H9 (cell line): ENCODE results near the gene ZC3HAV1L. TPM values are rescaled to one million over a fixed set of nuclear protein-coding genes. Genes with fewer than 3 reads are reported as not detected.

Experiments
- DNase-seq: peaks from one replicate; pipeline ENCODE4 v3.0.0-alpha.2; 2017
- H2AFZ ChIP-seq: one replicate; pipeline ENCODE4 v1.6.1; 2013; ENCODE audit warnings: mild to moderate bottlenecking, low read length, control low read depth, moderate library complexity
- H2AK5ac ChIP-seq: 2 replicates; pipeline ENCODE4 v1.6.1; 2013; ENCODE audit warnings: low read length, control low read depth, mixed read lengths; ENCODE audit not compliant: insufficient read length
- H2BK120ac ChIP-seq: one replicate; pipeline ENCODE4 v1.6.1; 2013; ENCODE audit warnings: low read depth, mild to moderate bottlenecking, low read length, control low read depth, inconsistent platforms; ENCODE audit not compliant: poor library complexity, severe bottlenecking
- H2BK12ac ChIP-seq: 2 replicates; pipeline ENCODE4 v1.6.1; 2013; ENCODE audit warnings: low read length, control low read depth, mixed read lengths, low read depth; ENCODE audit not compliant: insufficient read length
- H2BK15ac ChIP-seq: 2 replicates; pipeline ENCODE4 v1.6.1; 2013; ENCODE audit warnings: low read depth, low read length, control low read depth
- H2BK20ac ChIP-seq: one replicate; pipeline ENCODE4 v1.6.1; 2013; ENCODE audit warnings: low read depth, mild to moderate bottlenecking, low read length, control low read depth, inconsistent platforms; ENCODE audit not compliant: poor library complexity, severe bottlenecking
- H2BK5ac ChIP-seq: 2 replicates; pipeline ENCODE4 v1.6.1; 2013; ENCODE audit warnings: low read length, control low read depth, mixed read lengths; ENCODE audit not compliant: insufficient read length
- H3K14ac ChIP-seq: 2 replicates; pipeline ENCODE4 v1.6.1; 2013; ENCODE audit warnings: low read length, control low read depth; ENCODE audit not compliant: insufficient read depth
- H3K18ac ChIP-seq: 2 replicates; pipeline ENCODE4 v1.6.1; 2013; ENCODE audit warnings: low read depth, mild to moderate bottlenecking, mixed read lengths, low read length, control low read depth; ENCODE audit not compliant: insufficient read length
- H3K23ac ChIP-seq: 2 replicates; pipeline ENCODE4 v1.6.1; 2013; ENCODE audit warnings: low read length, control low read depth, mixed read lengths, low read depth; ENCODE audit not compliant: insufficient read length
- H3K23me2 ChIP-seq: 2 replicates; pipeline ENCODE4 v1.6.1; 2013; ENCODE audit warnings: low read depth, mild to moderate bottlenecking, mixed read lengths, low read length, control low read depth; ENCODE audit not compliant: insufficient read length, poor library complexity, severe bottlenecking
- H3K27ac ChIP-seq: 2 replicates; pipeline ENCODE4 v1.5.1; 2013; ENCODE audit warnings: low read length, control low read depth, mixed read lengths, low read depth; ENCODE audit not compliant: insufficient read length
- H3K27me3 ChIP-seq: 2 replicates; pipeline ENCODE4 v1.6.1; 2013; ENCODE audit warnings: low read length, control low read depth, inconsistent platforms; ENCODE audit not compliant: insufficient read depth
- H3K4ac ChIP-seq: 2 replicates; pipeline ENCODE4 v1.6.1; 2013; ENCODE audit warnings: low read depth, mild to moderate bottlenecking, control low read depth, inconsistent platforms, low read length, moderate library complexity
- H3K4me1 ChIP-seq: 2 replicates; pipeline ENCODE4 v1.6.1; 2013; ENCODE audit warnings: low read length, control low read depth, inconsistent platforms; ENCODE audit not compliant: insufficient read depth
- H3K4me2 ChIP-seq: 2 replicates; pipeline ENCODE4 v1.6.1; 2013; ENCODE audit warnings: low read length, control low read depth, mixed read lengths; ENCODE audit not compliant: insufficient read length, insufficient read depth
- H3K56ac ChIP-seq: 2 replicates; pipeline ENCODE4 v1.6.1; 2013; ENCODE audit warnings: low read depth, mild to moderate bottlenecking, mixed read lengths, low read length, control low read depth; ENCODE audit not compliant: insufficient read length
- H3K79me1 ChIP-seq: 2 replicates; pipeline ENCODE4 v1.6.1; 2013; ENCODE audit warnings: low read depth, mild to moderate bottlenecking, moderate library complexity, low read length, control low read depth, inconsistent platforms; ENCODE audit not compliant: insufficient read depth, poor library complexity, severe bottlenecking
- H3K79me2 ChIP-seq: 2 replicates; pipeline ENCODE4 v1.6.1; 2013; ENCODE audit warnings: low read length, control low read depth, inconsistent platforms; ENCODE audit not compliant: insufficient read depth
- H3K9ac ChIP-seq: 2 replicates; pipeline ENCODE4 v1.6.1; 2013; ENCODE audit warnings: low read length, control low read depth, mixed read lengths; ENCODE audit not compliant: insufficient read length; ENCODE audit errors: extremely low read depth
- H3K9me3 ChIP-seq: one replicate; pipeline ENCODE4 v1.6.1; 2013; ENCODE audit warnings: low read depth, low read length, inconsistent platforms; ENCODE audit not compliant: control insufficient read depth
- H3T11ph ChIP-seq: one replicate; pipeline ENCODE4 v1.6.1; 2013; ENCODE audit warnings: mild to moderate bottlenecking, low read length, control low read depth, inconsistent platforms
- H4K20me1 ChIP-seq: one replicate; pipeline ENCODE4 v1.6.1; 2013; ENCODE audit not compliant: control insufficient read depth, insufficient read length, insufficient read depth
- H4K5ac ChIP-seq: 2 replicates; pipeline ENCODE4 v1.6.1; 2013; ENCODE audit warnings: low read depth, mild to moderate bottlenecking, mixed read lengths, low read length, control low read depth; ENCODE audit not compliant: insufficient read length
- H4K8ac ChIP-seq: replicated peaks from 2 replicates; pipeline ENCODE4 v1.6.1; 2013; ENCODE audit warnings: low read length, control low read depth, mixed read lengths, low read depth; ENCODE audit not compliant: insufficient read length
- H4K91ac ChIP-seq: 2 replicates; pipeline ENCODE4 v1.6.1; 2013; ENCODE audit warnings: low read depth, mild to moderate bottlenecking, moderate library complexity, mixed read lengths, low read length, control low read depth; ENCODE audit not compliant: insufficient read length
- H3K27ac Mint-ChIP-seq, 3 experiments: 2 replicates in 2 of 3; 3 replicates in 1 of 3; pipeline ENCODE4 v1.8.0; 2020 to 2021; ENCODE audit warnings: mixed read lengths in 3 of 3, mild to moderate bottlenecking in 1 of 3, moderate library complexity in 1 of 3
- H3K27me3 Mint-ChIP-seq: 2 replicates; pipeline ENCODE4 v1.8.0; 2021; ENCODE audit warnings: low read depth, mild to moderate bottlenecking, moderate library complexity, mixed read lengths
- H3K36me3 Mint-ChIP-seq, 3 experiments: 2 replicates in 2 of 3; 3 replicates in 1 of 3; pipeline ENCODE4 v1.8.0; 2020 to 2021; ENCODE audit warnings: low read depth in 3 of 3, mixed read lengths in 3 of 3; ENCODE audit not compliant: insufficient read depth in 1 of 3
- H3K4me1 Mint-ChIP-seq, 2 experiments: 2 replicates each; pipeline ENCODE4 v1.8.0; 2020; ENCODE audit warnings: mixed read lengths in 2 of 2
- H3K4me3 Mint-ChIP-seq, 2 experiments: 2 replicates in 1 of 2; 3 replicates in 1 of 2; pipeline ENCODE4 v1.8.0; 2020 to 2021; ENCODE audit warnings: mild to moderate bottlenecking in 2 of 2, mixed read lengths in 2 of 2, moderate library complexity in 1 of 2
- H3K9me3 Mint-ChIP-seq, 2 experiments: 2 replicates in 1 of 2; 3 replicates in 1 of 2; pipeline ENCODE4 v1.8.0; 2020; ENCODE audit warnings: mild to moderate bottlenecking in 2 of 2, mixed read lengths in 2 of 2, moderate library complexity in 1 of 2
- CTCF ChIP-seq: fragments of 200-600 bp; sonication (generic); conservative IDR thresholded peaks from 3 replicates; pipeline ENCODE4 v1.8.0; 2021; ENCODE audit warnings: antibody characterized with exemption, mild to moderate bottlenecking
- WGBS: extraction: QIAGEN DNeasy Blood & Tissue Kit; methylation state at CpG from one replicate; pipeline ENCODE4 v1.1.7; 2013; ENCODE audit warnings: missing lambda C conversion rate, low lambda C conversion rate, mixed read lengths; ENCODE audit not compliant: insufficient read length; ENCODE audit errors: extremely low coverage; 5-methylcytosine and 5-hydroxymethylcytosine counted together
- total RNA-seq: library from RNA; stranded (reverse); gene quantifications from 2 replicates; pipeline ENCODE4 v1.2.1, GENCODE V29; 2021

Gene ZC3HAV1L
- total RNA-seq, 1 experiment from 2014 or later = not detected

- Histone ChIP-seq H3K4me1 (no peaks in the 10 kb centered on the region), H3K9me3 (no peaks in the 10 kb centered on the region), H2AK5ac (no peak overlapping the region), H2BK5ac (no peak overlapping the region), H3K27me3 (no peaks in the 10 kb centered on the region), H3K23ac (no peak overlapping the region), H3K79me1 (no peaks in the 10 kb centered on the region), H3K9ac (no peak overlapping the region), H4K91ac (no peak overlapping the region), H2AFZ (no peak overlapping the region), H3K4ac (no peak overlapping the region), H2BK120ac (no peak overlapping the region), H3K14ac (no peak overlapping the region), H2BK15ac (no peak overlapping the region), H3K18ac (no peak overlapping the region), H4K8ac (no peak overlapping the region), H3K27ac (no peak overlapping the region), H3T11ph (no peak overlapping the region), H3K23me2 (no peaks in the 10 kb centered on the region), H2BK12ac (no peak overlapping the region), H4K5ac (no peak overlapping the region), H3K4me2 (no peak overlapping the region), H4K20me1 (no peaks in the 10 kb centered on the region), H2BK20ac (no peak overlapping the region), H3K56ac (no peak overlapping the region), H3K79me2 (no peaks in the 10 kb centered on the region)
- DNase-seq = no peak
- no CpG with 5 or more reads among the region's 11 CpGs for WGBS
- Mint-ChIP-seq H3K4me3 (no peak overlapping the region), H3K27me3 (no peaks in the 10 kb centered on the region), H3K9me3 (no peaks in the 10 kb centered on the region), H3K27ac (no peak overlapping the region; a peak in 1 of 7 replicates), H3K4me1 (peaks cover 0 to 2% of the 10 kb centered on the region in 2 experiments; a peak in 1 of 4 replicates), H3K36me3 (peaks cover 22 to 80% (median 38%) of the 10 kb centered on the region in 3 experiments; a peak in 6 of 7 replicates)
- TF ChIP-seq CTCF = no peak
Observed at GRCh38 chr7:139075871-139076686, 40.2 kb upstream of the ZC3HAV1L start.
